Tibial nerve (tissue), 4 donors: ENCODE results near the gene TRAPPC4. TPM values are rescaled to one million over a fixed set of nuclear protein-coding genes. Genes with fewer than 3 reads are reported as not detected.
"Not testable (repeated sequence)": the region's sequence is repeated elsewhere in the genome, so short reads cannot be mapped to it uniquely, and the experiment has no call there.

Source experiments
- DNase-seq, 2 donors: peaks; one replicate each; pipeline ENCODE4 v3.0.0-alpha.2; 2019; ENCODE audit warnings: low spot score in 2 of 2
- H3K27ac ChIP-seq, 4 donors: fragments of 200-600 bp; sonication (generic) in 3 of 4; one replicate each; pipeline ENCODE4 v1.5.1; 2017 to 2019; ENCODE audit warnings: mild to moderate bottlenecking in 1 of 4
- H3K27me3 ChIP-seq, 2 donors: fragments of 200-600 bp; sonication (generic) in 1 of 2; one replicate each; pipeline versions ENCODE4 v1.5.1 to v1.6.0; 2017 to 2019
- H3K36me3 ChIP-seq, 3 donors: fragments of 200-600 bp; sonication (generic); one replicate each; pipeline ENCODE4 v1.5.1; 2018 to 2019
- H3K4me1 ChIP-seq, 4 donors: fragments of 200-600 bp; sonication (generic) in 3 of 4; one replicate each; pipeline ENCODE4 v1.5.1; 2017 to 2019
- H3K4me3 ChIP-seq, 4 donors: fragments of 200-600 bp; sonication (generic) in 3 of 4; one replicate each; pipeline ENCODE4 v1.5.1; 2017 to 2019; ENCODE audit warnings: mild to moderate bottlenecking in 1 of 4, moderate library complexity in 1 of 4
- H3K9me3 ChIP-seq, 4 donors: fragments of 200-600 bp; sonication (generic) in 3 of 4; one replicate each; pipeline ENCODE4 v1.5.1; 2017 to 2019
- CTCF ChIP-seq, 5 experiments: fragments of 200-600 bp in 3 of 5; fragments of 450-650 bp in 2 of 5; sonication (generic) in 3 of 5; IDR thresholded peaks; one replicate each; pipeline ENCODE4 v1.5.1; 2016 to 2019; ENCODE audit warnings: antibody characterized with exemption in 5 of 5, mild to moderate bottlenecking in 3 of 5, moderate library complexity in 2 of 5
- EP300 ChIP-seq, 2 donors: sonication (generic); formaldehyde crosslinking; IDR thresholded peaks; one replicate each; pipeline ENCODE4 v1.6.1; 2017; ENCODE audit warnings: antibody characterized with exemption in 2 of 2, mild to moderate bottlenecking in 1 of 2
- POLR2A ChIP-seq, 2 donors: fragments of 450-650 bp; IDR thresholded peaks; one replicate each; pipeline ENCODE4 v1.6.1; 2017; ENCODE audit warnings: antibody characterized with exemption in 2 of 2, mild to moderate bottlenecking in 2 of 2, moderate library complexity in 2 of 2
- WGBS, 2 donors: methylation state at CpG; one replicate each; pipeline ENCODE4 v1.1.5; 2018; 5-methylcytosine and 5-hydroxymethylcytosine counted together
- total RNA-seq, 4 donors: library from RNA; depleted of rRNA; stranded (reverse); fragments of >200 nt; gene quantifications; one replicate each; pipeline ENCODE4 v1.1.0, GENCODE V29; 2016

The TRAPPC4 gene
- total RNA-seq = 10 to 100 TPM; 64.7 to 92.0 (median 81.8) TPM

- Histone ChIP-seq H3K27ac (peak within 1 kb of the TSS; percentile 85 to 97 (median 94)), H3K9me3 (no peaks in the 10 kb centered on the region), H3K4me1 (peaks cover 0 to 54% (median 29%) of the 10 kb centered on the region in 4 donors), H3K4me3 (peak within 1 kb of the TSS; percentile 76 to 100 (median 94)), H3K36me3 (peaks cover 5 to 61% (median 38%) of the 10 kb centered on the region in 3 donors), H3K27me3 (no peaks in the 10 kb centered on the region)
- peak; percentile 90 to 92 for DNase-seq
- WGBS, 2 donors = 0% methylated on average over 58 to 62 of the region's 63 CpGs
- TF ChIP-seq CTCF (IDR thresholded peaks at IDR 0.05) = peak in 2 of 5 experiments; percentile 20 to 49
- peak; percentile 31 to 64 for TF ChIP-seq POLR2A (IDR thresholded peaks at IDR 0.05)
- TF ChIP-seq EP300 (IDR thresholded peaks at IDR 0.05) = peak; percentile 79 to 95
These were observed at the start of gene TRAPPC4, which contains the start of gene RPS25 for GRCh38 chr11:119018074-119018938. TSS of gene TRAPPC4 (plus strand) at chr11:119018766. CDS start at chr11:119018796, 30 bp downstream. TSS of gene RPS25 (minus strand) at chr11:119018343. CDS start at chr11:119018284, 59 bp downstream.

GRCh38 chr11:118969508-118969907 lies 49.1 kb upstream of the TRAPPC4 start:
- not testable (repeated sequence) for H3K4me3 ChIP-seq, H3K27ac ChIP-seq, H3K36me3 ChIP-seq, H3K4me1 ChIP-seq, H3K9me3 ChIP-seq, DNase-seq
- 92 to 98% methylated on average over 2 of the region's 2 CpGs for WGBS, 2 donors
- peaks cover 0 to 16% of the 10 kb centered on the region in 2 donors for H3K27me3 ChIP-seq

- DNase-seq = no peak
- H3K36me3 ChIP-seq = no peaks in the 10 kb centered on the region
- WGBS, 2 donors = 42 to 70% methylated on average over 7 to 31 of the region's 33 CpGs
These were observed 46.9 kb upstream of the TRAPPC4 start, which contains the start of gene FOXR1 for GRCh38 chr11:118971646-118972045. TSS of gene FOXR1 (plus strand) at chr11:118971761. CDS start at chr11:118971932, 171 bp downstream.

GRCh38 chr11:118973985-118974384 lies 44.6 kb upstream of the TRAPPC4 start:
- WGBS, 2 donors = 94 to 100% methylated on average over 2 of the region's 2 CpGs
- no peaks in the 10 kb centered on the region for H3K4me1 ChIP-seq

More at GRCh38 chr11:118971646-118972045, 46.9 kb upstream of the TRAPPC4 start, which contains the start of gene FOXR1:
- no peak within 1 kb of the TSS for H3K4me3 ChIP-seq
- TF ChIP-seq CTCF (IDR thresholded peaks at IDR 0.05) (no peak), POLR2A (IDR thresholded peaks at IDR 0.05) (no peak), EP300 (IDR thresholded peaks at IDR 0.05) (no peak)
- no peaks in the 10 kb centered on the region for H3K9me3 ChIP-seq
- peaks cover 0 to 18% of the 10 kb centered on the region in 2 donors for H3K27me3 ChIP-seq
- H3K27ac ChIP-seq = no peak within 1 kb of the TSS
- H3K4me1 ChIP-seq = no peaks in the 10 kb centered on the region

More at GRCh38 chr11:118973985-118974384, 44.6 kb upstream of the TRAPPC4 start:
- DNase-seq = no peak
- no peak overlapping the region for H3K4me3 ChIP-seq
- peaks cover 0 to 23% of the 10 kb centered on the region in 2 donors for H3K27me3 ChIP-seq
- H3K27ac ChIP-seq = no peak overlapping the region
- TF ChIP-seq EP300 (IDR thresholded peaks at IDR 0.05) = no peak
- TF ChIP-seq POLR2A (IDR thresholded peaks at IDR 0.05) = no peak
- TF ChIP-seq CTCF (IDR thresholded peaks at IDR 0.05) = no peak
- H3K36me3 ChIP-seq = no peaks in the 10 kb centered on the region
- no peaks in the 10 kb centered on the region for H3K9me3 ChIP-seq
